Lung (tissue), 12 donors: ENCODE data around the gene HOXA9. TPM values are rescaled to one million over a fixed set of nuclear protein-coding genes. Genes with fewer than 3 reads are reported as not detected.

Source experiments
- ATAC-seq: fragments of 200-7000 bp; cut with Tn5 transposase; one replicate; pipeline ENCODE4 v1.9.1; 2020; ENCODE audit warnings: moderate number of reproducible peaks; ENCODE audit not compliant: insufficient read depth, low FRiP score
- DNase-seq, 3 donors: peaks; one replicate each; pipeline ENCODE4 v3.0.0-alpha.2; 2013 to 2017
- H3K27ac ChIP-seq, 2 donors: one replicate each; pipeline ENCODE4 v1.5.1; 2013; ENCODE audit warnings: mild to moderate bottlenecking in 2 of 2, moderate library complexity in 2 of 2, control low read depth in 1 of 2, inconsistent platforms in 1 of 2, low read depth in 1 of 2, low read length in 1 of 2
- H3K27me3 ChIP-seq, 3 donors: one replicate each; pipeline ENCODE4 v1.5.1; 2013; ENCODE audit warnings: low read length in 2 of 3; ENCODE audit not compliant: control insufficient read depth in 3 of 3, insufficient read depth in 3 of 3
- H3K36me3 ChIP-seq, 4 donors: one replicate each; pipeline ENCODE4 v1.5.1; 2013; ENCODE audit warnings: low read length in 4 of 4, mild to moderate bottlenecking in 1 of 4, moderate library complexity in 1 of 4; ENCODE audit not compliant: control insufficient read depth in 4 of 4, insufficient read depth in 4 of 4
- H3K4me1 ChIP-seq, 5 donors: one replicate each; pipeline ENCODE4 v1.5.1; 2013; ENCODE audit warnings: low read length in 5 of 5, mild to moderate bottlenecking in 2 of 5, moderate library complexity in 1 of 5; ENCODE audit not compliant: control insufficient read depth in 5 of 5, insufficient read depth in 5 of 5
- H3K4me3 ChIP-seq: one replicate; pipeline ENCODE4 v1.5.1; 2013; ENCODE audit warnings: mild to moderate bottlenecking, control low read depth, moderate library complexity
- H3K9ac ChIP-seq, 2 donors: one replicate each; pipeline ENCODE4 v1.5.1; 2013; ENCODE audit warnings: low read length in 2 of 2, control low read depth in 1 of 2; ENCODE audit not compliant: insufficient read depth in 1 of 2
- H3K9me3 ChIP-seq, 4 donors: one replicate each; pipeline ENCODE4 v1.5.1; 2013; ENCODE audit warnings: low read length in 3 of 4, mild to moderate bottlenecking in 1 of 4, moderate library complexity in 1 of 4; ENCODE audit not compliant: control insufficient read depth in 4 of 4, insufficient read depth in 3 of 4
- CTCF ChIP-seq: IDR thresholded peaks from 2 replicates; pipeline ENCODE4 v1.5.1; 2012; ENCODE audit warnings: mild to moderate bottlenecking; ENCODE audit errors: control extremely low read depth, extremely low read depth
- WGBS, 2 donors: extraction: QIAGEN DNeasy Blood & Tissue Kit; methylation state at CpG; one replicate each; pipeline ENCODE4 v1.1.7; 2013; 5-methylcytosine and 5-hydroxymethylcytosine counted together
- polyA plus RNA-seq, 2 donors: library from polyadenylated mRNA; stranded (reverse); fragments of 200-250 nt; gene quantifications; one replicate each; pipeline ENCODE4 v1.2.1, GENCODE V29; 2013
- total RNA-seq, 2 donors: library from RNA; depleted of rRNA in 1 of 2; stranded (reverse); fragments of >200 nt in 1 of 2; gene quantifications; one replicate each; pipeline ENCODE4 v1.2.1, GENCODE V29; 2014 to 2021
- donor health status: control.
- donor health status: control.
- donor health status: Bipolar disorder and iron deficiency.
- donor health status: healthy.
- donor health status: DM: yes; HTN: yes; CAD: no.

The HOXA9 gene
- total and polyA plus RNA-seq, 4 donors: 0.11 to 0.85 (median 0.43) TPM

DNA sequence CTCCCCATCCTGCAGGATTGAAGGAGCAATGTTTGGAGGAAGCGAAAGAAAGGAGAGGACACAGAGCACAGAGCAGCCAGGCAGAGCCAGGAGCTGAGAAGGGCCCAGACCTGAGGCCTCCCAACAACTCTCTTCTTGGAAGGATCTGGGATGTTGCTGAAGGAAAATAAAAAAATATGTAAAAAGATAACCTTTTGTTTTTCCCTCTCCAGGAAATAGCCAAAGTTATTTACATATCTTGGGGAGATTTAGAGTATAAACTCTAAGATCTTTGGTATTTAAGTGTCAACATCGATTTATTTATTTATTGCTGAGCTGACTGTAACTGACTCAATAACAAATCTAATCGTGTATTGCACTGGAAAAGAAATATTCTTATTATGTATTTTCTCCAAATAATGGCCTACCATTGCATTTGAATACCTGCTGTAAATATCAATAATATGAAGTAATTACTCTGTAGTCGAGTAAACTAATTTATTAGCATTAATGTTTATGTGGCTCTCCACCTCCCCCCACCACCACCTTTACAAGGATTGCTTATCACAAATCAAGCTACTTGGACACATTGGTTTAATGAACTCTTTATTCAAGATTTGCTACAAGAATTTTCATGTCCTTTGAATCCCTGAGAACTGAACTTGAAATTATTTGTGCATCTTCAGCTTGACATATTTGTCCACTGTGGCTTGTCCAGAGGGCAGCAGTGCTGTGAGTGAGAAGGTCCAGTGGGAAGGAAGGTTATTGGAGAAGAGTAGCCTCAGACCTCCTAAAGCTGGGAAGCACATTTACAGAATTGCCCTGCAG lies 21.5 kb upstream of the HOXA9 start:
- Histone ChIP-seq H3K9me3 (peaks cover 0 to 12% (median 0%) of the 10 kb centered on the region in 4 donors), H3K4me1 (peaks cover 0 to 22% (median 14%) of the 10 kb centered on the region in 5 donors), H3K9ac (no peak overlapping the region), H3K27me3 (peaks cover 0 to 99% (median 95%) of the 10 kb centered on the region in 3 donors), H3K4me3 (no peak overlapping the region), H3K27ac (no peak overlapping the region), H3K36me3 (no peaks in the 10 kb centered on the region)
- TF ChIP-seq CTCF: no peak
- DNase-seq: peak in 1 of 3 donors; percentile 33
- 26 to 35% methylated on average over 4 of the region's 4 CpGs for WGBS, 2 donors
- ATAC-seq: no peak

DNA sequence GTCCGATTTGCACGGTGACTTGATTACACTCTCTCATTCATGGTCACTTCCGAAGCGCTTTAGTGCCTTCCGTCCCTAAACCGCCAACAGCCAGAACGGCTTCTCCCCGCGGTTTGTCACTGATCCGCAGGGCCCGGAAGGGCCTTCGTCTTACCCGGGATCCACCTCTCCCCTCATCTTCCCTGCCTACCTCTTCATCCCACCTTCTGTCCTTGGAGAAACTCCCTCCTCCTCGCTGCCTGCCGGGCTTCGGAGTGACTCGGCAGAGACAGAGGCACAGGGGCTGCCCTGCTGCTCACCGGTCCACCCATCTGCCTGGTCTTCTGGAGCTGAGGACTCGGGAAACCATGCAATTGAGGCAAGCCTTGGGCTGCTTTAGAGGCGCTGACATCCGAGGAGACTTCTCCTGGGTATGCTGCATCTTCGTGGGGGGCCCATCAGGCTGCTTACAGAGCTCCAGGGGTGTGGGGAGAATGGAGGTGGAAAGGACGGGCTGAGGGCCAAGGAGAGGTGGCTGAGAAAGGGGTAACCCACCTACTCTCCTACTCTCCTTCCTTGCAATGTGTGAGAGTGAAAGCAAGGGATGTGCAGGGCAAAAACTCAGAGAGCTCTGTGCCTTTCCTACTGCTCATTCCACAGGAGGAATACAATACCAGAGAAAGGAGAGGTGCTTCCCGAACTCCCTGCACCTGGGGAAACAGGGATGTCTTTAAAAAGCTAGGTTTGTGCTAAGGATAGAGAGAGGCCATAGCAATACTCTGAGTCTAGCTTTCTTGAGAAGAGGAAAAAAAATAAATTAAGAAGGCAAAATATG lies 20.7 kb upstream of the HOXA9 start:
- TF ChIP-seq CTCF: no peak
- no peak overlapping the region for H3K27ac ChIP-seq
- peaks cover 0 to 98% (median 92%) of the 10 kb centered on the region in 3 donors for H3K27me3 ChIP-seq
- ATAC-seq (no peak), DNase-seq (peak in 1 of 3 donors; percentile 12)
- H3K4me1 ChIP-seq: peaks cover 0 to 22% (median 14%) of the 10 kb centered on the region in 5 donors
- peaks cover 0 to 12% (median 0%) of the 10 kb centered on the region in 4 donors for H3K9me3 ChIP-seq
- H3K36me3 ChIP-seq: no peaks in the 10 kb centered on the region
- 7 to 9% methylated on average over 24 of the region's 24 CpGs for WGBS, 2 donors
- no peak overlapping the region for H3K4me3 ChIP-seq
- H3K9ac ChIP-seq: no peak overlapping the region

- Histone ChIP-seq H3K36me3 (no peaks in the 10 kb centered on the region), H3K9me3 (peaks cover 0 to 12% (median 0%) of the 10 kb centered on the region in 4 donors), H3K4me1 (peaks cover 0 to 22% (median 14%) of the 10 kb centered on the region in 5 donors), H3K4me3 (no peak within 1 kb of the TSS), H3K27me3 (peaks cover 0 to 98% (median 92%) of the 10 kb centered on the region in 3 donors), H3K9ac (no peak within 1 kb of the TSS), H3K27ac (no peak within 1 kb of the TSS)
- 3 to 7% methylated on average over 43 of the region's 43 CpGs for WGBS, 2 donors
- DNase-seq: peak in 1 of 3 donors; percentile 30
- ATAC-seq: no peak
- TF ChIP-seq CTCF: no peak
Observed at GRCh38 chr7:27185013-27185853, 19.9 kb upstream of the HOXA9 start, which contains the start of gene HOXA11. Gene HOXA11 (minus strand): TSS chr7:27185232. CDS start chr7:27185144, 88 bp downstream.
